AG08396 (cell line): ENCODE data around the gene RHBDF2.

ENCODE experiments used
- DNase-seq: peaks from one replicate; pipeline ENCODE4 v3.0.0; 2012; ENCODE audit warnings: low spot score, mixed read lengths

The RHBDF2 gene

DNA sequence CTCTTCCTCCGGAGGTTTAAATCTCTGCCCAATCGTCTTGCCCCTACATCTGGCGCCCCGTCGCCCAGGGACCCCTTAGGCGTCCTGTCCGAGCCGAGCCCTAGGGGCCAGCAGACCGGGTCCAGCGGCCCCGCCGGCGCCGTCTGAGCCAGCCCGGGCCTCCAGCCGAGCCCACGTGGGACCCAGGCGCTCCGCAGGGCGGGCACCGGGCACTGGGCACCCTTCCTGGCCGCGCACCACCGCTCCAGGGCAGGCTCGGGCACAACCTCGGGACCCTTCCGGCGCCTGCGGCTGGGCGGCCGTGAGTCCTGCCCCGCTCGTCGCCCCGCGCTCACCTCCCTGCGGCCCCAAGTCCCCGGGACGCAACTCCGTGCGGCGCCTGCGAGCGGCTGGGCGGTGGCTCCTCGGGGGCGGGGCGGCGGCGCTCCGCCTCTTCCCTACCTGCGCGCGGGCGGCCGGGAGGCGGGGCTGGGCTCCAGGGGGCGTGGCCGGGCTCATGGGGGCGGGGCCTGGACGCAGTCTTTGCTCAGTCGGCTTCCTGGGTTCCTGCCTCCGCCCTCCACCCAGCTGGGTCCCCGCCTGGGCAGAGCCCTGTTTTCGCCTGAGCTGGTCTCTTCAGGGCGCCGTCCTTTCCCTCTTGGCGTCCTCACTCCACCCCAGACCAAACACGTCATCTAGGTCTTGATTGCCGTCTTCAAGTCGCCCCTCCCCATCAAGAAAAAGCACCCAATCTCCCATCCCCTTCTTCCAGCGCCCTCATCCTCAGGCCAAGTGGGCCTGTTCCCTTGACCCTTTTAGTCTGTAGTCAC, at the start of gene RHBDF2:
Gene RHBDF2, minus strand, starts transcription at position 406 of the 809 bp plus-strand sequence. CDS start 19,899 bp downstream, outside the sequence.
- DNase-seq, result peak; percentile 92

DNA sequence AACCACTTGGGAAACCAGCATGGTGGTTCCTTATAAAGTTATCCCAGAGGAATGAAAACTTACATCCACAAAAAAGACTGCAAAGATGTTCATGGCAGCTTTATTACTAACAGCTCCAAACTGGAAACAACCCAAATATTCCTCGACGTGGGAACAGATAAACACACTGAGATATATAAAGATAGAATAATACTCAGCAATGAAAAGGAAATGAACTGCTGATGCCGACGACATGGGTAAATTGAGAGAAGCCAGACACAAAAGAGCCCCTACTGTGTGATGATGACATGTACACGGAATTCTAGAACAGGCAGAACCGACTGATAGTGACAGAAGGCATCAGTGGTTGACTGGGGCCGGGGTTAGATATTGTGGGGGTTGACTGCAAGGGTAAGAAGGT, 48.3 kb upstream of the RHBDF2 start:
- no peak for DNase-seq

DNA sequence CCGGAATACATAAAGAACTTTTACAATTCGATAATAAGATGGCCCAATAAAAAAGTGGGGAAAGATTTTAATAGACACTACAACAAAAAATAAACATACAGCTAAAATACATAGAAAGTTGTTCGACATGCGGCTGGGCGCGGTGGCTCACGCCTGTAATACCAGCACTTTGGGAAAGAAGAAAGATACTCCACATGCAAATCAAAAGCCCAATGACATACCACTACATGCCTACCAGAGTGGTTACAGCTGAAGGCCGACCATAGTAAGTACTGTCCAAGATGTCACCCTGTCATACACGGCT, 47.9 kb upstream of the RHBDF2 start:
- no peak for DNase-seq

DNA sequence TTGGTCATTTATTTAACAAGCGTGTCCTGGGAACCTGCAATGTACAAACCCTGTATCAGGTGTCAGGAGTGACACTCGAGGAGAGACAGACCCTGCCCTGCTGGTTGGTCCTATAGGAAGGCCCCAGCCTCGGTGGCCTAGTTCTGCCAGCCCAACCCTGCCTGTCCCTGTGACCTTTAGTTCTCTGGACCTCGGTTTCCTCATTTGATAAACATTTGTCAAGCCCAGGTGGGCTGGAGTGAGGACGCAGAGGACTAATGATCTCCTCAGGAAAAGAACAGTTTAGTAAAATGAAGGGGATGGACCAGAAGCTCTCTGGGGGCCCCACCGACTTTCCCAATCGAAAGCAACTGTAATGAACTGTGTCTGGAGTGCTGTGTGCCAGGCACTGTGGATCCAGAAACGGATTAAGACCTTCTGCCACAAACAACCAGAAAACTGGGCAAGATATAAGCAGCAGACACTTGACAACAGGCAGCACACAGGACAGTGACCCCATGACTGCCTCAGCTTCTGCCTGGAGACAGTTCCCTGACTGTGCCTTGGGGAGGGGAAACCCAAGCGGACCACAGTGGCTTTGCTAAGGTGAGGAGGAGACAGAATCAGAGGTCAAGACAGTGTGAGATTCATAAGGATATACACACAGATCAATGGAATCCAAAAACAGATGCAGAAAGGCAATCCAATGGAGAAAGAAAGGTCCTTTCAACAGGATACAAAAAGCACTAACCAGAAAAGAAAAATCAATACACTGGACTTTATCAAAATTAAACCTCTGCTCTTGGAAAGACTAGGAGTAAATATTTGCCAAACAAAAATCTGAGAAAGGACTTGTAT, 47.4 kb upstream of the RHBDF2 start:
- DNase-seq, result no peak

DNA sequence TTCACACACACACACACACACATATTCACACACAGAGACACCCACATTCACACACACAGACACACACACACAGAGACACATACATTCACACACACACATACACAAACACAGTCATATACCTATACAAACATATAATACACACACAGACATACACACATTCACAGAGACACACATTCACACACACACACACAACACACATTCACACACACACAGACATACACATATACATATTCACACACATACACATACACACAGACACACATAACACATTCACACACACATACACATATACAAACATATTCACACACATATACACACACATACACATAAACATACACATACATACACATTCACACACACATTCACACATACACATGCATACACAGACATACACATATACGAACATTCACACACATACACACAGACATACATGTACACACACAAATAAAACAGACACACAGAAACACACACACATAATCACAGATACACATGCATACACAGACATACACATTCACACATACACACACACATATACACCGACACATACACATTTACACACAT, 46.5 kb upstream of the RHBDF2 start:
- DNase-seq, result no peak

DNA sequence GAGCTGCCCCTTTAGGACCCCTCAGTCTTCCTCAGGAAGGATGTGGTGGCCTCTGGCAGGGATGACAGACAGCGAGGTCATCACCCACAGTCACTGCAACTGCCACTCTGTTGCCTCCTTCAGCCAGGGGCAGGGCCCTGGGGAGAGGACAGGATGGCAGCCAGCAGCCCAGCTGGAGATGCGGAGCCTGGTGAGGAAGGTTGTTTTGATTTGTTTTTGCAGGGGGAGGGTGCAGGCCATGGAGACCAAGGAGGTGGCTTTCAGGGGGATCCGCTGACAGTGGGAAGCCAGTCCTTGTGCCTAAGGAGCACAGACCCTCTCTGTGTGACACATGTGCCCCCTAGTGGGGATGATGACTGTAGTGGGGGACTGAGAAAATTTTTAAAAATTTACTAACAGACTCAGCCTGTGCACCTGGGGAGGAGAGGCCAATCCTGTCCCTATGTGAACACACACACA, 46.0 kb upstream of the RHBDF2 start:
- DNase-seq, result peak; percentile 68

DNA sequence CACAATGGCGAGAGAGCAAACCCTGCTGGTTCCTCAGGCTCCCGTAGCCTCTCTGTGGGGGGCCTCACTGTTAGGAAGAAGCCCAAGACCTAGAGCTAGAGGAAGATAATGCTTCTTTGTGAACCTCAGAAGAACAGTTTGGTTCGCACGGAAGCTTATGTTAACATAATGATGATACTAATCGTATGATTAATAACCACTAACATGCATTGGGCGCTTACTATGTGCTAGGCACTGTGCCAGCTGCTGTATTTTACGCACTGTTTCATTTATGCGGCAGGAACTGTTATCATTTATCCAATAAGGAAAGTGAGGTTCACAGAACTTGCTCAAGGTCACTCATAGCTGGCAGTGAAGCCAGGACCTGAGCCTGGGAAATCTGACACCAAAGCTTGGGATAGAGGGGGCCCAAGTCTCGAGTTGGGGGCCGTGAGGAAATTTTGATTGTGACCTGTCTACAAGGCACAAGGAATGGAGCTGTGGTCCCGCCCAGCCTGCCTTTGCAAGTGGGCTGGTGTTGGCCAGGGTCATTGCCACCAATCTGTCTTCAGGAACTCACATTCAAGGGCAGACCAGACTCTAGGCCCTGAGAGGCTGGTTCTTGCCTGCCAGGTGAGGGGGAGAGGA, 45.4 kb upstream of the RHBDF2 start:
- DNase-seq, result peak; percentile 71

DNA sequence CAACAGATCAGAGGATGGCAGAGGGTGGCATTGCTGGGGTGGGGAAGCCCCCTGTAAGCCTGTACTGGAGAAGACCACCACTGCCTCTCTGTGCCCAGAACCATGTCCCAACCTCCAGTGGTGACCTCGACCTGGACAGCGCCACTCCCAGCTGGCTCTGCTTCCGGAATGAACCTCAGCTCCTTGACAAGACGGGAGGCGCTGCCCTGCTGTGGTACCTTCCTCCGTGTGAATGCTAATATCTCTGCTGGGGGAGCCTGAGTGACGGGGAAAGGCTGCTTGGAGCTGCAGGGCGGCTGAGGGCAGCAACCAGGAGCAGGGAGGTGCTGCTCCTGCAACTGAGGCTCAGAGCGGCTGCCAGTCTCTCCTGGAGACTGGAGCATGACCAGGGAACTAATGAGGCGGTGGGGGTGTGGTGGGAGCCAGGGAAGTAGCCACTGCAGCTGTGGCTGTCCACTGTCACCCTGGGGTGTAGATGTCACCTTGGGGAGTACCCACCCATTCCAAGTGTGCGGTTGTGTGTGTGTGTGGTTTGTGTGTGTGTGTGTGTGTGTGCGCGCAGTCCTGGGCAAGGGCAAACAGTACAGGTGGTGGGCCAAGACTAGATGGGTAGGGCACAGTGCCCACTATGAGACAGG, 44.8 kb upstream of the RHBDF2 start:
- DNase-seq, result no peak

DNA sequence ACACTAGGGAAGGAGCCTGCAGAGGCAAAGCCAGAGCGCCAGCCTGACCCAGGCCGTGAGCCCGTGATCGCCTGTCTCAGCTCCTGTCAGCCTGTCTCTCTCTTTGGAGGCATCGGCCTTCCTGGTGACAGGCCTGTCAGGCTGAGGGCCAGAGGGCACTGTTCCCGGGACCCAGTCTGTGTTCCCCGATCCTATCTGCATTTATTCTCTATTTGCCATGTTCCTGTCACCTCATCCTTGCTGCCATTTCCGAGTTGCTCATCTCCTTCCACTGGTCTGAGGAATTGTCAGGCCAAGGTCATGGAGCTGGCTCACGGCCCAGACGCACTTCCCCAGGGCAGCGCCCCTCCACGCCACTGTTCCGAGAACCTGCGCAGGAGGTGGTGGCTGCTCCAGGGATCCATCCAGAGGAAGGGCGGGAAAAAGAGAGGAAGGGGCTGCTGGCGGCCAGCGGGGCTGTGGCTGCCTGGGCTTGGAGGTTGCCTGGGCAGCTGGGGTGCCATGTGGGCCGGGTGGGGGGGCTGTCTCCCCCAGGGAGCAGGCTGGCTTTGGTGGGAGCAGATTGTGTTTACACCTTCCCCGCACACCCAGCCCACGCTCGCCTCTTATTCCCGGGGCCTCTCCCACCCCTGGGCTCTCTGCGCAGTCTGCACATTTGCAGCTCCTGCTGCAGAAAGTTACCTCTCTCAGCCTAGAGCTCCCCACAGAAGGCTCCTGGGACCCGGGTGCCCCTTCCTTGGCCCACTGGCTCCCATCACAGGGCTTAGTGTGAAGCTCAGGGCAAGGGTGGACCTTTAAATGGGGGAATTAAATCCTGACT, 43.5 kb upstream of the RHBDF2 start:
- no peak for DNase-seq

DNA sequence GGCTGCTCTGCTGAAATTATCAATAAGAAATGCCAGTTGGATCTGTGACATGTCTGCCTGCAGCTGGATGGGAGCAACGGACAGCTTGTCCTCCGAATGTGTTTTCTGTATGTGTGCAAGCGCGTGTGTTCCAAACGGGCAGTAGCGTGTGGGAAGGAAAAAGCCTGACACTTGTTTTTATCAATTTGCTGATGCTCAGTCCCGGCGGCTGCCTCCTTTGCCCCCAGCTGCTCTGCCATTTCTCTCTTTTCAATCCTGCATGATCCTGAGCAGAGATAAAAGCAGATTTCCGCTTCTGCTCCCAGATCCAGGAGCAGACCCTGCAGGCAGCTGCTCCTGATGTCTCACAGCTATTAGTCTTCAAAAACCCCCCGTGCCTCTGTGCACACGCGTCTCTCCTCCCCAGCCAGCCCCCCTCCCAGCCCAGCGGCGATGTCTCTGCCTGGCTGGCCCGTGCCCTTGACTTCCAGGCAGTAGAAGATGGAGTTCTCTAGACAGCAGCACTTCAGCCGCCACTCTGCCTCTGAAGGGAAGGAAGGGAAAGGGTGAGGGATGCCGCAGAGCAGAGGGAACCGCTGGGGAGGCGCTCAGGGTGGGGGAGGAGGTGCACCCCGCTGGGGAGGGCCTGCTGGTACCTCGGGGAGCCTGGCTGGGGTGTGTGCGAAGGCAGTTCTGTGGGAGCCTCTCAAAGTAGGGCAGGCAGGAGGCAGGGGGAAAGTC, 42.8 kb upstream of the RHBDF2 start:
- DNase-seq, result no peak

DNA sequence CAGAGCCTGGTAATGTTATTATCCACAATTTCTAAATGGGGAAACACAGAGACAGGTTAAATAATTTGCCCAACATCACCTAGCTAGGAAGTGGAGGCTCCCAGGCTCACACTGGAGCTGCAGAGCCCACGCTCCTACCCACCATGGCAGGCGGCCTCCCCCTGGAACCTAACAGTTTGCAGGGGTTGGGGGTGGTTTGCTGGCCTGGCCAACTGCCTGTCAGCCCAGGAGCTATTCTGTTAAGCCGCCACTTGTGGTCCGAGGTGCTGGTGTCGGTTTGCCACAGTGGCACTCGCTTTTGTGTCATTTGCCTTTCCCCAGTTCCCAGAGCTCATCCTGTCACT, 42.2 kb upstream of the RHBDF2 start:
- no peak for DNase-seq

DNA sequence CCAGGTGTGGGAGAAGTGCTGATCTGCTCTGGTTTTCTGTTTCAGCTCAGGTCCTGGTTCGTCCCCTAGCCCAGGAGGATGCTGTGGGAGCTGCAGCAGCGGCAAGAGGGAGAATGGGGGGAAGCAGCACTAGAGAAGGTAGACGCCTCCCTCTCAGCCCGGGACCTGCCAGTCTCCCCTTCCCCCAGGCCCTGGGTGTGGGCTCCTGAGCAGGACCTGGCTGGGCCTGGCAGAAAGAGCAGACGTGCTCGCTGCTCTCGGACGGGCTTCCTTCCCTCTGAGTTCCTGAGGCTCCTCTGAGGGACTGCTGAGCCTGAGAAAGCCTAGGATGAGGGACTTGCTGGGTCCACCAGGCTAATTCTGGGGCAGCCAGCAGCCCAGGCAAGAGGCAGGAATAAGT, 41.8 kb upstream of the RHBDF2 start:
- no peak for DNase-seq

DNA sequence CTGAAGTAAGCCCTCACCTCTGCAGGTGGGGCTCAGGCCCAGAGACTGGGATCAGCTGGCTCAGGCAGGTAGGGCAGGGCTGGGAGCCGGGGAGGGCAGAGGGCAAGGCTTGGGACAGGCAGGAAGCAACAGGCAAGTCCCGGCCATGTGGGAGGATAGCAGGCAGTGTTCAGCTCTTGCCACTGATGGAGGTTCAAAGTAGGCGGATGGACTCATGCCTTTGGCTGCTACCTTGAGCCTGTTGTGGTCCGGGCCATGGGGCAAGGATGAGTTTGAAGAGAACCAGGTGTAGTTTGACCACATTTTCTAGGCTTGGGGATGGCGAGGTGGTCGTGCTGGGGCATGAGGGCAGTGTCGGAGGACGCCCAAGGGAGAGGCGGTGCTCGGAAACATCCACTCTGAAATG, 41.3 kb upstream of the RHBDF2 start:
- DNase-seq, result no peak

DNA sequence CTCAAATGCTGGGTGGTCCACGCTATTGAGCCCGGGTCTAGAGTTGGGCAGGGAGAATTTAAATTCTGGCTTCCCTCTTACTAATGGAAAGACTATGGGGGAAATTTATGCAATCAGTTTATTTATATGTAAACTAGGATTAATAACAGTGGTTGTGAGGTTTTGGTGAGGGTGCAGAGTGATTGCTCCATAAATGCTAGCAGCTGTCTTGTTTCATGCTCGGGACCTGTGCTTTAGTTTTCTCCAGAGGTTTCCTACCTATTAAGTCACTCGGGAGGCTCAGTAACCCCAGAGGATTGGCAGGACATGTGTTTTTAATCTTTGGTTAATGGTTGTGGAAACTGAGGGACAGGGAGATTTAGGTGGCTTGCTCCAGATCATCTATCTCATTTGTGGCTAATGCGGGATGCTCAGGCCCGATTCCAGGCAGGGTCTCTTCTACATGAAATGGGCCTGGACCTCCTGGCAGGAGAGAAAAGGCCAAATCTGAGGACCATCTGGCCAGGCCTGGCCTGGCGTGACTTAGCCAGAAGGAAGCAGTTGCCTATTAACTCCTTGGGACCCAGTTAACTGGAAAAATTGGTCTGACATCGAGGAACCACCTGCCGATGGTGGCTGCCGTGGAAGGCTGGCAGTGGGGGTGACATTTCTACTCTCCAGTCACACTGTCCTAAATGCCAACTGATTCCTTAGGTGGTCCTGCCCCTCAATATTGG, 40.7 kb upstream of the RHBDF2 start:
- no peak for DNase-seq

DNA sequence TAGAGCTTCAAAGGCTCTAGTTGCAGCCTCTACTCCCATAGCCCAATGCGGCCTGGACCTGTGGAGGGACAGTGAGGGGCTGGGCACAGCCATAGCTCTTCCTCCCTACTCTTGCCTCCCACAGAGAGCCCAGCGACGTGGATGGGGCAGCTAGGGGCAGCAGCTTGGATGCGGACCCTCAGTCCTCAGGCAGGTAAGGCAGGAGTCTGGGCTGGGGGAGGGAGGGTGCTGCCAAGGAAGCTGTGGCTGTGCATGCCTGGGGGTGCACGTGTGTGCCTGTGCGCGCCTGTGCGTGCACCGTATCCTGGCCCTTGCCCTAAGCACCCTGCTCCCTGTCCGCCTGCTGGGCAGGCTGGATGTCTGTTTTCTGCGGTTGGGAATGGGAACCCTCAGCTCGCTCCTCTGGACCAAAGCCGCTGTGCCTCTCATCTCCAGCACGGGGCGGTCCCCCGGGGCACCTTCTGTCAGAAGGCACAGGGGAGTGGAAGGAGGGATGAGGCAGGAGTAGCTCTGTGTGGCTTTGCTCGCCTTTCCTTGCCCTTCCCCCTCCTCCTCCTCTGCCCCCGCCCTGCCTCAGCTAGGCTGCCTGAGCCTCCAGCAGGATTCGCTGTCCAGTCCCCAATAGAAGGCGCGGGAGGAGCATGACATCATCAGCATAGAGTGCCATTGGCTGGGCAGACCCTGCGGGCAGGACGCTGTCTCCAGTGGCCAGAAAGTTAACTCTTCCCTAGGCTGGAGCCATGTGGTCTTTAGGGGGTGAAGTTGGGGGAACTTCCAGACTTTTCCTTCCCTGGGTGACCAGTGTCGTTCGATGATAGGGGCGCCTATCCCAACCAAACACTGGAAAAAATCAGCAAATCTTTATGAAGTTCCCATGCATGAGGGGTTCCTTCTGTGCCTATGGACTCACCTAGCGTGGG, 39.4 kb upstream of the RHBDF2 start:
- DNase-seq, result peak; percentile 99

DNA sequence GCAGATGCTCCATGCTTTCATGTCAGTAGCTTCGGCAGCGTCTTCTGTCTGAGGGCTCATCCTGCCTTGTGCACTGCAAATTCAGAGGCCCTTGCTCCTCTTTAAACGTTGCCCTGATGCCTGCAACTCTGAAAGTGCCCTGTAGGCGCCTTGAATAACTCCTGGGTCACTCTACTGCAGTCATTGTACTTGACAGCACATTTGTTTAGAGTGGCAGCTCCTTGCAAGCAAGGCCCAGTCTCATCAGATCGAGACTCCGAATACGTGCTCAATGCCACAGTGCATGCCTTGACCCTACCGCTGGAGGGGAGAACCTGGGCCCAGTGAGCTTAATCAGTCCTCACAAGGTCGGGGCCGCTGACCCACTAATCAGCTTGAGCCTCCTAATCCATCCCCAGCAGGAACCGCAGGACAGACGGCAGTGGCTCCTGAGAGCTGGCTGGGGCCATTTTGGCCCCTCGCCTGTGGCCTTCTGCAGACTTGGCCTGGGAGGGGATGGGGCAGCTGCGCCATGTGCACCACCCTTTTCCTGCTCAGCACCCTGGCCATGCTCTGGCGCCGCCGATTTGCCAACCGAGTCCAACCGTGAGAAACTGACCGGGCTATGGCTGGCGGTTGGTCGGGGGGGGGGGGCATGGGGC, 38.5 kb upstream of the RHBDF2 start, which contains the start of gene PRCD:
Gene PRCD, plus strand, starts transcription at position 414 of the 641 bp plus-strand sequence. Its CDS starts 98 bp downstream, at position 512.
- DNase-seq, result no peak

DNA sequence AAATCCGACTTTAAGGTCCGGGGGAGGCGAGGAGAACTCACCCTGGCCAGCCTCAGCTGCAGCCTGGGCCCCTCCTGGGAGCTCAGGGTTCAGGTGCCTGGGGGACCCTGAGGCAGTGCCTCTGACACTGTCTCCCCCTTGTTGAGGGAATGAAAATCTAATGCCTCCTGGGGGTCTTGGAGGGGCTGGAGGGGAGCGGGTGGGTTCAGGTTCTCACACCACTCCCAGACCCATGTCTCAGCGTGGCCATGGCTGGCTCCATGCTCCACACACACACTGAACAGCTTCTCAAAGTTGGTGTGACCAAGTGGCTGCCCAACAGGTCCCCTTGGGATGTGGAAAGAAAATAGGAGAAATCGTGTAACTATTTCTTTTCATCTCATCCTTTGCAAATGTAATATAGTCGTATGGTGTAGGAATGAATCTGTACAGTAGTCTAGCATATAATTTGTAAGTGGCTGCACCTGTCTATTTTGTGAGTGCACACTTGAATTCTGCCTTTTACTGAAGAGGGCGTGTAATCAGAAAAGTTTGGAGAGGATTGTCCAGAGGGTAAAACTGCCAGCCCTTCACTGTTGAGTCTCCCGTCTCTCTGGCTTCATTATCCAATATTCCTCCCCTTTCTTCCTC, 37.8 kb upstream of the RHBDF2 start:
- DNase-seq, result no peak
